ENCODE data around the gene C9orf153. TPM values are rescaled to one million over a fixed set of nuclear protein-coding genes. Genes with fewer than 3 reads are reported as not detected.

C9orf153 gene
- total RNA-seq, 1 experiment from 2014 or later, result not detected

- TF ChIP-seq CBX3 (IDR thresholded peaks at IDR 0.05; ENCODE audit: low read depth) (no peak), EZH2phosphoT487 (IDR thresholded peaks at IDR 0.05; ENCODE audit: borderline replicate concordance) (no peak), TCF7L2 (IDR thresholded peaks at IDR 0.05; ENCODE audit: borderline replicate concordance, extremely low read depth, insufficient read depth, insufficient read length) (no peak)
These were observed 21.1 kb upstream of the C9orf153 start (continued) for GRCh38 chr9:86280580-86280979.

GRCh38 chr9:86279839-86280238 lies 20.4 kb upstream of the C9orf153 start:
- RAD21 ChIA-PET (ENCODE audit: low non-redundant PET in 1 of 2, low total read pairs in 2 of 2, uncharacterized antibody in 2 of 2, unreplicated experiment in 2 of 2), result no interaction called here
- TF ChIP-seq JUND (IDR thresholded peaks at IDR 0.05) (no peak), EGR1 (IDR thresholded peaks at IDR 0.05; ENCODE audit: low read depth) (no peak), YY1 (IDR thresholded peaks at IDR 0.05; ENCODE audit: extremely low read depth, insufficient replicate concordance, low read depth, low read length) (no peak), POLR2A (IDR thresholded peaks at IDR 0.05; ENCODE audit: borderline replicate concordance, extremely low read depth, insufficient read depth, insufficient read length) (no peak), ZNF274 (IDR thresholded peaks at IDR 0.05; ENCODE audit: low read depth, low read length) (no peak), ELF1 (IDR thresholded peaks at IDR 0.05; ENCODE audit: borderline replicate concordance, low read depth) (no peak), CBX3 (IDR thresholded peaks at IDR 0.05; ENCODE audit: low read depth) (no peak), TCF7L2 (IDR thresholded peaks at IDR 0.05; ENCODE audit: borderline replicate concordance, extremely low read depth, insufficient read depth, insufficient read length) (no peak), SP1 (IDR thresholded peaks at IDR 0.05; ENCODE audit: low read depth) (no peak), EZH2 (IDR thresholded peaks at IDR 0.05) (no peak), SRF (IDR thresholded peaks at IDR 0.05; ENCODE audit: low read depth) (no peak), RAD21 (IDR thresholded peaks at IDR 0.05; ENCODE audit: low read depth) (no peak), MAX (IDR thresholded peaks at IDR 0.05) (no peak), EZH2phosphoT487 (IDR thresholded peaks at IDR 0.05; ENCODE audit: borderline replicate concordance) (no peak), FOSL1 (IDR thresholded peaks at IDR 0.05; ENCODE audit: low read depth) (no peak), CEBPB (IDR thresholded peaks at IDR 0.05; ENCODE audit: low read depth) (no peak)
- H3K4me2 ChIP-seq (ENCODE audit: low read length), result no peak overlapping the region

More at GRCh38 chr9:86279839-86280238, 20.4 kb upstream of the C9orf153 start:
- BruUV-seq (replicated peaks), result no TSS peak
- Histone ChIP-seq H3K36me3 (ENCODE audit: control insufficient read depth in 1 of 2, insufficient read depth in 2 of 2, low read length in 2 of 2) (peaks cover 3 to 7% of the 10 kb centered on the region in 2 experiments; a peak in 1 of 4 replicates), H3K9me2 (ENCODE audit: insufficient read depth) (no peaks in the 10 kb centered on the region), H3K27me3 (ENCODE audit: insufficient read depth, low read length) (no peaks in the 10 kb centered on the region), H3K27ac (ENCODE audit: low read depth, low read length) (no peak overlapping the region), H4K20me1 (ENCODE audit: insufficient read depth) (no peaks in the 10 kb centered on the region), H3K9ac (ENCODE audit: low read length) (no peak overlapping the region), H3K4me3 (replicated peaks in 1 of 2; ENCODE audit: low read depth in 1 of 2, low read length in 2 of 2) (no peak overlapping the region), H3K9me3 (ENCODE audit: control insufficient read depth in 1 of 2, insufficient read depth in 1 of 2, low read depth in 1 of 2, low read length in 2 of 2) (no peaks in the 10 kb centered on the region), H2AFZ (ENCODE audit: low read depth, low read length, poor library complexity, severe bottlenecking) (no peak overlapping the region), H3K79me2 (ENCODE audit: insufficient read depth, low read length) (peaks cover 64% of the 10 kb centered on the region), H3K4me1 (ENCODE audit: control insufficient read depth in 1 of 2, insufficient read depth in 2 of 2, low read length in 2 of 2) (peaks cover 5 to 15% of the 10 kb centered on the region in 2 experiments; a peak in 3 of 4 replicates)
- intact Hi-C loops (cut with micrococcal nuclease), result loop anchor here (10.0 kb wide), 1 partner anchor 455 kb away; no protein-coding TSS in a partner anchor
- POLR2A ChIA-PET, result no interaction called here
- ATAC-seq (no peak), DNase-seq (ENCODE audit: low read depth, low spot score) (no peak)
- CTCF ChIA-PET, result no interaction called here

All from HCT116 (cell line).